ENCODE measurements around the gene NUP133.

Gene NUP133

DNA sequence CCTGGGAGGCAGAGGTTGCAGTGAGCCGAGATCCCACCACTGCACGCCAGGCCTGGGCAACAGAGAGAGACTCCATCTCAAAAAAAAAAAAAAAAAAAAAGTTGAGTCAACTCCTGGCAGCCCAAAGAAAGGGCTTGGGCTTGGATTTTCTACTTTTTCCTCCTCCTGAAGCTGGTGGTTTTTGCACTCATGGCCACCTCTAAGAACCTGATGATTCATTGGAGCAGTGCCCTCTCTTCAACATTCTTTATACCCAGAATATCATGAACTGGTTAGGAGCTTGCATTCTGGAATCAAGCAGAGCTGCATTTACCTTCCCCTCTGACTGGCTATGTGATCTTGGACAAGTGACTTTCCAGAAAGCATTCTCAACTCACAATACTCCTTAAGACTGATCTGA, 70.7 kb downstream of the NUP133 start:
- ChIA-PET CTCF (no interaction called here), POLR2A (ENCODE audit: low non-redundant PET) (no interaction called here)
- TF ChIP-seq, protein P1, sequence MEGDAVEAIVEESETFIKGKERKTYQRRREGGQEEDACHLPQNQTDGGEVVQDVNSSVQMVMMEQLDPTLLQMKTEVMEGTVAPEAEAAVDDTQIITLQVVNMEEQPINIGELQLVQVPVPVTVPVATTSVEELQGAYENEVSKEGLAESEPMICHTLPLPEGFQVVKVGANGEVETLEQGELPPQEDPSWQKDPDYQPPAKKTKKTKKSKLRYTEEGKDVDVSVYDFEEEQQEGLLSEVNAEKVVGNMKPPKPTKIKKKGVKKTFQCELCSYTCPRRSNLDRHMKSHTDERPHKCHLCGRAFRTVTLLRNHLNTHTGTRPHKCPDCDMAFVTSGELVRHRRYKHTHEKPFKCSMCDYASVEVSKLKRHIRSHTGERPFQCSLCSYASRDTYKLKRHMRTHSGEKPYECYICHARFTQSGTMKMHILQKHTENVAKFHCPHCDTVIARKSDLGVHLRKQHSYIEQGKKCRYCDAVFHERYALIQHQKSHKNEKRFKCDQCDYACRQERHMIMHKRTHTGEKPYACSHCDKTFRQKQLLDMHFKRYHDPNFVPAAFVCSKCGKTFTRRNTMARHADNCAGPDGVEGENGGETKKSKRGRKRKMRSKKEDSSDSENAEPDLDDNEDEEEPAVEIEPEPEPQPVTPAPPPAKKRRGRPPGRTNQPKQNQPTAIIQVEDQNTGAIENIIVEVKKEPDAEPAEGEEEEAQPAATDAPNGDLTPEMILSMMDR (conservative IDR thresholded peaks at IDR 0.05; ENCODE audit: low read depth): no peak
- DNase-seq (ENCODE audit: low spot score): no peak
- H3K27ac ChIP-seq: no peak overlapping the region

DNA sequence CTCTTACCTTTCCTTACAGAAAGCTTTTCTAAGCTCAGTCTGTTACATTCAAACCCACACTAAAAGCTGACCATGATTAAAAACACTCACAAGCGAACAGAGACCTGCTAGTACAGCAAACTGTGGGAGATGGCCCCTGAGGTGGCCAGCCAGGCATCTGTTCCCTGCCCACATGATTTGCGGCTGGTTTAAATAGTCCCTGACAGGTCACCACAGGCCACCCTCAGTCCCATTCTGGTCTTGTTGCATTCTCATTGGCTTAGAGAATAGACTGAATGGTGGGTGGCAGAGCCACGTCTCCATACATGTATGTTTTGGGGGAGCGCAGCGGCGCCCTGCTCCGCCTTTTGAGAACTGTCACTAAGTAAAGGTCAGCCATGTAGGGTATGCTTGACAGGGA, 71.9 kb downstream of the NUP133 start:
- H3K27ac ChIP-seq: no peak overlapping the region
- ChIA-PET POLR2A (ENCODE audit: low non-redundant PET) (no interaction called here), CTCF (no interaction called here)
- TF ChIP-seq, protein P1 (conservative IDR thresholded peaks at IDR 0.05; ENCODE audit: low read depth): no peak
- DNase-seq (ENCODE audit: low spot score): no peak

DNA sequence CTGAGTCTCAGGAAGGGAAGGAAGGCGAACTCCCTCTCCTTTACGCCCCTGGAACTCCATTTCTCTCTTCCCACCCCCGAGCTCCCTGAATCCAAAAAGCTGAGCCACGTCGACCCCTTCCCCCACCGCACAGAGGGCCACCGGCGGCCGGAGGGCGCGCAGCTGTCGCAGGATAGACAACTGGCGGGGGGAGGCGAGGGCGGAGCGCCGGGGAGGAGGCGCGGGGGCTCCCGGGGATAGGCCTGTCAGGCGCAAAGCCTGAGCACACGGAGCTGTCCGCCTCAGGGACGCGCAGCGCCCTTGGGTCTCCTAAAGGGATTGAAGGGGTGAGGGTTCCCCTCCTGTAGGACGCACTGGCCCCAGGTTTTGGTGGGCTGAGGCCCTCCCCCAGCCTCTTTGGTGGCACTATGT, 73.5 kb downstream of the NUP133 start:
- TF ChIP-seq, protein P1 (conservative IDR thresholded peaks at IDR 0.05; ENCODE audit: low read depth): no peak
- POLR2A ChIA-PET (ENCODE audit: low non-redundant PET): no interaction called here
- CTCF ChIA-PET: no interaction called here
- DNase-seq (ENCODE audit: low spot score): no peak
- no peak overlapping the region for H3K27ac ChIP-seq

DNA sequence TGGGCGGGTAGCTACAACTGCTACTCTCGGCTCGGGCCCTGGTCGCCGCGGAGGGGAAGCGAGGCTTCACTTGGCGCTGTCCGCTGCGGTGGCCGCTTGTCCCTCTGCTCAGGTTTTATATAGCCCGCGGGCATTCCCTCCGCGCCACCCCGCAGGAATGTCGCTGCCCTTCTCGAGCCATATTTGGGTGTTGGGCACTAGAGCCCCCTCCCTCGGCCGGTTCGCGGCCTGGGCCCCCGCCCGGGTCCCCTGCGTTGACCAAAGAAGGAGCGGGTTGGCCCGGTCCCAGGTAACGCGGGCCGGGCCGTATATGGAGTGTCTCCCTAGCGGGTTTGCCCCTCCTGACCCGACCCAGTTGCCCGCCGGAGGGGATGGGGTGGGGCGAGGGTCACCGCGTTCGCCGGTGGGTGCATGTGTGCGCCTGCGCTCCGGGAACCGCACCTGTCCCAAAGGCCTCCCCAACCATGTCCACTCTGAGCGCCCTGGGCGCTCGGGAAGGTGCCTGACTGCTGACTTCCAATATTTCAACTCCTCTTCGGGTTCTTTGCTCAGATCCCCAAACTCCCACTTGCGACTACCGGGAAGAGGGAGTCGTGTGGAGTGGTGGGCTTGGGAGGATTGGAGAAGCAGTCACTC, 74.0 kb downstream of the NUP133 start, which contains the start of gene ACTA1:
Gene ACTA1, minus strand, starts transcription at position 90 of the 636 bp plus-strand sequence. CDS start 979 bp downstream, outside the sequence.
- ChIA-PET POLR2A (ENCODE audit: low non-redundant PET) (no interaction called here), CTCF (interaction anchor here (0.6 kb wide), 1 partner anchor 8 kb away, joined by 3 read pairs; no protein-coding TSS in a partner anchor)
- no peak for DNase-seq (ENCODE audit: low spot score)
- no peak within 1 kb of the TSS for H3K27ac ChIP-seq
- TF ChIP-seq, protein P1 (conservative IDR thresholded peaks at IDR 0.05; ENCODE audit: low read depth): no peak

DNA sequence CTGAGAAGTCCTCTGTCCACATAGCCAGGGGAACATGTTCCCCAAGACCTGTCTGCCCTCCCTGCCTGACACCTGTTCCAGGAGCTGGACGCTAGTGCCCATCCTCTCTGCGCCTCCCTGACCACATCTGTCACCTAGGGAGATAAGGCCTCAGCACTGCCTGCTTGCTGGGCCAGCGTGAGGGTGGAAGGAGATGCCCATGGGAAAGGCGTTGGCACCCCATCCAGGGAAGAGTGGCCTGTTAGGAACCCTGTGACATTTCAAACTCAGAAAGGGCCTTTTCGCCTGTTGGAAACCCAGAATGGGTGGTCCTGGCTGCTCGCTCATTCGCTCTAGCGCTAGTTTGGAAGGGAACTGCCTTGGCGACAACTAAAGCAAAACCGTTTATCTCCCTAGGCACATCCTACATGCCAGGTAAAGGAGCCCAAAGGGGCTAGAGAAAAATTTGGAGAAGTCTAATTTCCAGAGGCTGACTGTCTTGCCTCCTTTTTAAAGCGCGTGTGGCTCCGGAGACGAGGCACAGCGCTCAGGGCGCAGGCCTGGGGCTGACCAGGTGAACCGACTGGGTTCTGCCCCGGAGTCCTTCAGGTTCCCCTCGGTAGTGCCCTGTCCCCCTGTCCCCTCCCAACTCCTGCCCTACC, 74.7 kb downstream of the NUP133 start:
- H3K27ac ChIP-seq: no peak overlapping the region
- no peak for DNase-seq (ENCODE audit: low spot score)
- POLR2A ChIA-PET (ENCODE audit: low non-redundant PET): no interaction called here
- TF ChIP-seq, protein P1 (conservative IDR thresholded peaks at IDR 0.05; ENCODE audit: low read depth): no peak
- CTCF ChIA-PET: interaction anchor here (0.6 kb wide), 1 partner anchor 9 kb away, joined by 3 read pairs; no protein-coding TSS in a partner anchor

DNA sequence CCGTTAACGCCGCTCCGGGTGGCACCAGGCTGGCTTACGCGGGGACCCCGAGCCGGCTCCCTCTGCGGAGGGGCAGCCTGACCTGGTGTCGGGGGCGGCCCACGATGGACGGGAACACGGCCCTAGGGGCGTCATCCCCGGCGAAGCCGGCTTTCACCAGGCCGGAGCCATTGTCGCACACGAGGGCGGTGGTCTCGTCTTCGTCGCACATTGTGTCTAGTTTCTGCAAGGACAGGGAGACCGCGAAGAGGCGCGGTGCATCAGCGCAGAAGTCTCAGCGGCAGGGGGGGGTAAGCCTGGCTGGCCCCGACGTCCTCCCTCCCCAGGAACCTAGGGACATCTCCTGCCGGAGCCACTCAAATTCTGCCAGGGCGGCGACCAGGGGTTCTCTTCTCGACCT, 75.2 kb downstream of the NUP133 start:
- ChIA-PET POLR2A (ENCODE audit: low non-redundant PET) (no interaction called here), CTCF (no interaction called here)
- TF ChIP-seq, protein P1 (conservative IDR thresholded peaks at IDR 0.05; ENCODE audit: low read depth): no peak
- no peak overlapping the region for H3K27ac ChIP-seq
- DNase-seq (ENCODE audit: low spot score): no peak
